LNCaP clone FGC (cell line): ENCODE measurements around the gene FMO3.

Source experiments
- DNase-seq: peaks from one replicate; pipeline ENCODE4 v3.0.0-alpha.2; 2011; ENCODE audit warnings: low read depth
- H3K4me3 ChIP-seq: 2 replicates; pipeline ENCODE4 v1.5.1; 2011; ENCODE audit warnings: mild to moderate bottlenecking, low read depth, low read length, control low read depth
- CTCF ChIP-seq: IDR thresholded peaks from 2 replicates; pipeline ENCODE4 v1.5.1; 2012; ENCODE audit warnings: mild to moderate bottlenecking; ENCODE audit not compliant: control insufficient read depth, insufficient read depth; ENCODE audit errors: extremely low read depth

Gene FMO3

GRCh38 chr1:171113382-171113781 is 22.7 kb downstream of the FMO3 start:
- no peak for DNase-seq
- H3K4me3 ChIP-seq: no peak overlapping the region
- TF ChIP-seq CTCF: no peak

- no peak for DNase-seq
- TF ChIP-seq CTCF: no peak
- H3K4me3 ChIP-seq: no peak overlapping the region
These were observed 24.7 kb downstream of the FMO3 start for GRCh38 chr1:171115280-171115897.

GRCh38 chr1:171116676-171117075 is 26.0 kb downstream of the FMO3 start:
- no peak for DNase-seq
- no peak for TF ChIP-seq CTCF
- H3K4me3 ChIP-seq: no peak overlapping the region

GRCh38 chr1:171117085-171117484 is 26.4 kb downstream of the FMO3 start:
- no peak for TF ChIP-seq CTCF
- no peak overlapping the region for H3K4me3 ChIP-seq
- DNase-seq: no peak

GRCh38 chr1:171119648-171120047 is 28.9 kb downstream of the FMO3 start:
- no peak for TF ChIP-seq CTCF
- DNase-seq: no peak
- H3K4me3 ChIP-seq: no peak overlapping the region

GRCh38 chr1:171122299-171122698 is 31.6 kb downstream of the FMO3 start:
- TF ChIP-seq CTCF: no peak
- no peak overlapping the region for H3K4me3 ChIP-seq
- no peak for DNase-seq

- H3K4me3 ChIP-seq: no peak overlapping the region
- DNase-seq: no peak
- no peak for TF ChIP-seq CTCF
These were observed 32.2 kb downstream of the FMO3 start for GRCh38 chr1:171122893-171123292.
